HG03439 (cell line): Measurements from ENCODE around the gene TCEANC2.
"Not testable (repeated sequence)": the region's sequence is repeated elsewhere in the genome, so short reads cannot be mapped to it uniquely, and the experiment has no call there.

Experiments used
- ATAC-seq: cut with Tn5 transposase; IDR thresholded peaks from one replicate; pipeline ENCODE4 v1.9.1; 2021; ENCODE audit warnings: mild to moderate bottlenecking, moderate library complexity; ENCODE audit not compliant: unreplicated experiment

Gene TCEANC2

GRCh38 chr1:54052934-54053744, at the start of gene TCEANC2, which contains the start of gene TMEM59:
TSS of gene TCEANC2 (plus strand) at chr1:54053608. CDS start at chr1:54054423, 815 bp downstream.
TSS of gene TMEM59 (minus strand) at chr1:54053204. CDS start at chr1:54053188, 16 bp downstream.
- peak; percentile 95 for ATAC-seq

- ATAC-seq = not testable (repeated sequence)
Measured at GRCh38 chr1:54003750-54004480, 49.5 kb upstream of the TCEANC2 start.

DNA sequence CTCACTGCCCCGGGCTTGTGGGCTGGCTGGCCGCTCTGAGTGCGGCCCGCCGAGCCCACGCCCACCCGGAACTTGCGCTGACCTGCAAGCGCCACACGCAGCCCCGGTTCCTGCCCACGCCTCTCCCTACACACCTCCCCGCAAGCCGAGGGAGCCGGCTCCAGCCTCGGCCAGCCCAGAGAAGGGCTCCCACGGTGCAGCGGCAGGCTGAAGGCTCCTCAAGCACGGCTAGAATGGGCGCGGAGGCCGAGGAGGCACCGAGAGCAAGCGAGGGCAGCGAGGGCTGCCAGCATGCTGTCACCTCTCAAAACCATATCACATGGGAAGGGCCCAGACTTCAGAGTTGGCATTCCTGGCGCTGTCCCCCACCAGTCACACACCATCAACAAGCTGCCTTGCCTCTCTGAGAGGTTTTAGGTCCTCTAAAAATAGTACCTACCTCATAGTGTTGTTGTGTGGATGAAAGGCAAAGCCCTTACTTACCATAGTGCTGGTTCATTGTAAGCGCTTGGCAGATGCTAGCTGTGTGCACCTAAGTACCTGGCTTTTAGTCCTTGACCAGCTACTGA, 48.8 kb upstream of the TCEANC2 start:
- ATAC-seq = no peak

- ATAC-seq = no peak
Measured at GRCh38 chr1:54006508-54006907, 46.9 kb upstream of the TCEANC2 start.

- no peak for ATAC-seq
Measured at GRCh38 chr1:54007613-54008012, 45.8 kb upstream of the TCEANC2 start.

DNA sequence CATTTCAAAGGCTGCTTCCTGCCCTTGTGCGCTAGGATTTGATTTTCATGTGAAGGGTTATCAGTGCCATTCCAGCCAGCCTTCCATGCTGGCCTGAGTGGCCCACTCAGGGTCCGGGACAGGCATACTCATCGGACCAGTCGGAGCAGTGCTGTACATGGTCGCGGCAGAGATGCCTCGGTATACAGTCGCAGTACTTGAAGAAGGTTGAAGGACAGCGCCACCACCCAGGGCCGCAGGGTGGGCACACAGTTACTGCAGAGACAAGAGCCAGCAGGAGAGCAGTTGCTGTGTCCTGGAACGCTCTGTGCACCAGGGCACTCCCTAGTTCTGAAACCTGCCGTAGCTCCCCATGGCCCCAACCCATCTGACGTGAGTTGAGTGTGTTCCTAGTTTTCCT, 44.5 kb upstream of the TCEANC2 start:
- no peak for ATAC-seq

- no peak for ATAC-seq
Measured at GRCh38 chr1:54009406-54009805, 44.0 kb upstream of the TCEANC2 start.

DNA sequence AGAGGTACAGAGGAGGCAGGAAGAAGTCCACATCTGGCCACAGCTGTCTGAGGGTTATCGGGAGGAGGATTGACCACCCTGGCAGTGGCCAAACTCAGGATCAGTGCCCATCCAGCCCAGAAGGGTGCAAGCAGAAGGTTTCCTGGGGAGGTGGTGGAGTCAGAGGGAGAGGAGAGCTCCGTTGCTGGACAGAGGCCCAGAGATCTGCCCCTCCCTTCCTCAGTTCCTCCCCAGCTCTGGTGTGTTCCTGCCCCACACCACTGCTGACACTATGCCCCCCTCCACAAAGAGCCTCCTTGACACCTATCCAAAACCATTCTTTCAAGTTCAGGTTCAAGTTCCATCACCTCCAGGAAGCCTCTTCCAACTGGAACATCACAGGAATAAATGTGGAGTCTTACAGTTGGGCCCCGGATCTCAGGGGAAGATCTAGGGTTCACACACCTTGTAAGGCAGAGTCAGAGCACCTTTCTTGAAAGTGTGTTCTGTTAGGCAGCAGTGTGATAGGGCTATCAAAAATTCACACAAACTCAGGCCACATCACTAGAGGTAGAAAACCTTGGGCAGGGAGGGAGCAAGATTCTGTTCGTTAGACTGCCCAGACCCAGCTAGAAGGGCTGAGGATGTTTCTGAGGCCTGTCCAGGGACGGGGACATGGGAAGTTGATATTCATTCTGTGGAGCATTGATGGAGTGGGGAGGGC, 42.8 kb upstream of the TCEANC2 start:
- no peak for ATAC-seq

- ATAC-seq = no peak
Measured at GRCh38 chr1:54011316-54012007, 41.9 kb upstream of the TCEANC2 start.

GRCh38 chr1:54012008-54012325, 41.4 kb upstream of the TCEANC2 start:
- ATAC-seq = no peak

GRCh38 chr1:54012863-54013262, 40.5 kb upstream of the TCEANC2 start:
- no peak for ATAC-seq

DNA sequence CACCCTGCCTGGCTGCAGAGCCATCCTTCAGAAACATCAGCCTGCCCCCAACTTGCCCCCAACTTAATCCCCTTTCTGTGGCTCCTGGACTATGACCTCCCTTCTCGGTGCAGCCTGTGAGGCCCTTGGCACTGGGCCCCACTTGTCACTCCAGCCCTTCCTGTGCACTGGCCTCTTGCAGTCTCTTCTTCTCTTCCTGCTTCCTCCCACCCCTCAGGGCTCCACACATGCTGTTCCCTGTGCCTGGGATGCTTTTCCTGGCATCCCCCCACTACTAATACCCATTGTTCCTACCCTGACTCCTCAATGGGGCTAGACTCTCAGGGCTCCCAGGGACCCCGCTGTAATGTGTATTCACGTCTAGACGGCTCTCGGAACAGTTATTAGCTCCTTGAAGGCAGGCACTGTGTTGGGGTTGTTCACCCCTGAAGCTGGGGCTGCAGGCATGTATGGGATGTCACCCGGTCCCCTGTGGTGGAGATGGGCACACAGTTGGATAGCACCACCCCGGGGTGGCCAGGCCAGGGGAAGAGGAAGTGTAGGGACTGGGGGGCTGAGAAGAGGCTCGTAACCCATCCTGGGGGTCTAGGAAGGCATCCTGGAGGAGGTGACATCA, 39.9 kb upstream of the TCEANC2 start:
- ATAC-seq = no peak

DNA sequence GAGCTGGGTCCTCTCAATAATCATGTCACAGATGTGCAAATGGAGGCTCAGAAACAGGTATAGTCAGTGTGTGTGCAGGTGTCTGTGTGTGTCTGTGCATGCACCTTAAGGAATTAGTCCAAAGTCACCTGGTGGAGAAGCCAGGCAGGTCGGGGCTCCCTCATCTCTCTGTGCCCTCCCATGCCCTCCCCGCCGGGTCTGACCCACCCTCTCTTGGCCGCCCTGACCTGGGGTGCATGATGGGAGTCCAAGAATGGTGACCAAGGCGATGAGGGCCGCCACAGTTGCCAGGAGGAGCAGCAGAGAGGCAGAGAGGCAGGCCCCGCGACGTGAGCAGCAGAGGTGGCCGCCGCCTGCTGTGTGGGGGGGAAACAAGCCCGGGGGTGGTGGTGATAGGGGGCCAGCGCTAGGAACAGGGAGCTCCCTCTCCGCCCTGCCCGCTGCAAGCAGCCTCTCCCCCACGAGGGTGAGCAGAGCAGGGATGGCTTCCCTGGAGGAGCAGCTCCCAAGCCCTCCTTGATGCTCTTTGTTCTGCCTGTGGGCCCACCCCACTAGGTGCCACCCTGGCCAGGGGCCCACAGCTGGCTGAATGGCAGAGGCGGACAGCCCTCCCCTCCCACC, 39.3 kb upstream of the TCEANC2 start:
- no peak for ATAC-seq

GRCh38 chr1:54016343-54017282, 36.8 kb upstream of the TCEANC2 start:
- ATAC-seq = no peak

DNA sequence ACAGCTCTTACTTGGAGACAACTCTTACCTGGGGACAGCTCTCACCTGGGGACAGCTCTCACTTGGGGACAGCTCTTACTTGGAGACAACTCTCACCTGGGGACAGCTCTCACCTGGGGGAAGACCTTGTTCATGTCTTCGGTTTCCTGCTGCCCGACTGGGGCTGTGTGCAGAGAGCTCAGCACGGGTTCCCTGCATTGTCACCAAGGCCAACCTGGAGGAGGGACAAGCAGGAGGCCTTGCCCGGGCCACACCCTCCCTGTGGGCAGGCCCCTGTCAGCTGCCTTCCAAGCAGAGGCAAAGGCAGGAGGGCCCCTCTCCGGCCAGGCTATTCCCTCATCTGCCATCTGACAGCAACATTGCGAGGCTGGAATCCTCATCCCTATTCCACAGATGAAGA, 35.4 kb upstream of the TCEANC2 start, which contains the start of gene LDLRAD1:
TSS of gene LDLRAD1 (minus strand) at position 208 of the 400 bp plus-strand sequence. CDS start at position 134, 74 bp downstream.
- ATAC-seq = no peak

GRCh38 chr1:54018635-54019034, 34.8 kb upstream of the TCEANC2 start:
- ATAC-seq = no peak

DNA sequence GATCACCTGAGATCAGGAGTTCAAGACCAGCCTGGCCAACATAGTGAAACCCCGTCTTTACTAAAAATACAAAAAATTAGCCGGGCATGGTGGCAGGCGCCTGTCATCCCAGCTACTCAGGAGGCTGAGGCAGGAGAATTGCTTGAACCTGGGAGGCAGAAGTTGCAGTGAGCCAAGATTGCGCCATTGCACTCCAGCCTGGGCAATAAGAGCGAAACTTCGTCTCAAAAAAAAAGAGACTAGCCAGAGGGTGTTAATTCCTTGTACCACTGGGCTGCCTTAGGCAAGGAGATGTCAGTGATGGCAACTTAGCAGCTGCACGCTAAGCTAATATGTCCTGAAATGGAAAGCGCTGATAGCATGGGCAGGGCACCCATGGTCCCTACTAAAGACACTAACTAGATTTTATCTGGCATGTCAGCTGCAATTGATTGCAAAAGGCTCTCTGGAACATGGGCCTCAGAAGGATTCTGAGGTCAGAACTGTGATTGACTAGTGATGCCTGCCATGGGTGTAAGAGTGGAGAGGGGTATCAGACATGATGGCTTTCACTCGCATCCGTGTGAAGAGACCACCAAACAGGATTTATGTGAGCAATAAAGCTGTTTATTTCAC, 33.7 kb upstream of the TCEANC2 start:
- ATAC-seq = not testable (repeated sequence)

DNA sequence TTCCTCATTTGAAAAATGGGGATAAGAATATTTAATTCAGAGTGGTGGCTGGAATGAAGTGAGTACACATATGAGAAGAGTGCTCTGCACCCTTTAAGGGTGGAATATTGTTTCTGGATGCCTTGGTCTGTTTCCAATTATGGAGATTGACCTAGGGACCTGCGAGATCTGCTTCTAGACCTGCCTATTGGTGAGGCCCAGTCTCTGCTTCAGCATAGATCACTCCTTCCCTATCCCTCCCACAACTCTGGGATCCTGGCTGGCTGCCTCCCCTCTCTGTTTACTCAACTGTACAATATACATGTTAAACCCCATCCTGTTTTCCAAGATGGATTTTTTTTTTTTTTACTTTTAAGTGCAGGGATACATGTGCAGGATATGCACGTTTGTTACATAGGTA, 29.1 kb upstream of the TCEANC2 start:
- ATAC-seq = no peak
